Measurements from ENCODE around the gene OR11A1.

The OR11A1 gene

GRCh38 chr6:29456971-29457370 is at the start of gene OR11A1, which contains the start of gene OR2H1:
Gene OR11A1, minus strand, starts transcription at chr6:29457071. Its CDS starts 29,430 bp downstream, at chr6:29427641.
Gene OR2H1, plus strand, starts transcription at chr6:29457155. Its CDS starts 4,615 bp downstream, at chr6:29461770.
- DNase-seq (ENCODE audit: low read depth in 3 of 3) = no peak

GRCh38 chr6:29506446-29507067 is 49.7 kb upstream of the OR11A1 start:
- DNase-seq (ENCODE audit: low read depth in 3 of 3) = no peak

GRCh38 chr6:29505808-29506207 is 48.9 kb upstream of the OR11A1 start:
- DNase-seq (ENCODE audit: low read depth in 3 of 3) = no peak

- DNase-seq (ENCODE audit: low read depth in 3 of 3) = no peak
These were observed 48.1 kb upstream of the OR11A1 start for GRCh38 chr6:29504961-29505360.

GRCh38 chr6:29502597-29502996 is 45.7 kb upstream of the OR11A1 start:
- no peak for DNase-seq (ENCODE audit: low read depth in 3 of 3)

GRCh38 chr6:29502181-29502580 is 45.3 kb upstream of the OR11A1 start:
- DNase-seq (ENCODE audit: low read depth in 3 of 3) = no peak

GRCh38 chr6:29501106-29501505 is 44.2 kb upstream of the OR11A1 start:
- DNase-seq (ENCODE audit: low read depth in 3 of 3) = no peak

GRCh38 chr6:29500594-29500993 is 43.7 kb upstream of the OR11A1 start:
- DNase-seq (ENCODE audit: low read depth in 3 of 3) = no peak

- no peak for DNase-seq (ENCODE audit: low read depth in 3 of 3)
These were observed 42.8 kb upstream of the OR11A1 start for GRCh38 chr6:29499704-29500103.

GRCh38 chr6:29496961-29497360 is 40.1 kb upstream of the OR11A1 start:
- DNase-seq (ENCODE audit: low read depth in 3 of 3) = no peak

- no peak for DNase-seq (ENCODE audit: low read depth in 3 of 3)
These were observed 38.7 kb upstream of the OR11A1 start for GRCh38 chr6:29495571-29495970.

- DNase-seq (ENCODE audit: low read depth in 3 of 3) = no peak
These were observed 37.3 kb upstream of the OR11A1 start for GRCh38 chr6:29494131-29494530.

- no peak for DNase-seq (ENCODE audit: low read depth in 3 of 3)
These were observed 36.4 kb upstream of the OR11A1 start for GRCh38 chr6:29493261-29493660.

- DNase-seq (ENCODE audit: low read depth in 3 of 3) = no peak
These were observed 34.7 kb upstream of the OR11A1 start for GRCh38 chr6:29491574-29491973.

- no peak for DNase-seq (ENCODE audit: low read depth in 3 of 3)
These were observed 33.7 kb upstream of the OR11A1 start for GRCh38 chr6:29490552-29490951.

- no peak for DNase-seq (ENCODE audit: low read depth in 3 of 3)
These were observed 33.2 kb upstream of the OR11A1 start for GRCh38 chr6:29490055-29490454.

- no peak for DNase-seq (ENCODE audit: low read depth in 3 of 3)
These were observed 32.4 kb upstream of the OR11A1 start for GRCh38 chr6:29489286-29489685.

GRCh38 chr6:29488874-29489273 is 32.0 kb upstream of the OR11A1 start:
- no peak for DNase-seq (ENCODE audit: low read depth in 3 of 3)

GRCh38 chr6:29487660-29488059 is 30.8 kb upstream of the OR11A1 start, which contains the start of gene MAS1L:
Gene MAS1L, minus strand, starts transcription at chr6:29487956. Its CDS starts 54 bp downstream, at chr6:29487902.
- no peak for DNase-seq (ENCODE audit: low read depth in 3 of 3)

GRCh38 chr6:29487131-29487530 is 30.3 kb upstream of the OR11A1 start:
- DNase-seq (ENCODE audit: low read depth in 3 of 3) = no peak

- DNase-seq (ENCODE audit: low read depth in 3 of 3) = no peak
These were observed 29.7 kb upstream of the OR11A1 start for GRCh38 chr6:29486577-29486976.

- no peak for DNase-seq (ENCODE audit: low read depth in 3 of 3)
These were observed 26.9 kb upstream of the OR11A1 start for GRCh38 chr6:29483735-29484134.

- DNase-seq (ENCODE audit: low read depth in 3 of 3) = no peak
These were observed 26.3 kb upstream of the OR11A1 start for GRCh38 chr6:29483186-29483585.

GRCh38 chr6:29479560-29479959 is 22.7 kb upstream of the OR11A1 start:
- DNase-seq (ENCODE audit: low read depth in 3 of 3) = no peak

Measured in stimulated activated CD4-positive, alpha-beta T cell treated with anti-CD3 and anti-CD28 coated beads, TNF-alpha, amount 100 ng/mL, for 48 hours (primary cell).